Dendritic cell treated with granulocyte-macrophage colony-stimulating factor and Interleukin-4, amounts not matched to agents 40 ng/mL and 50 ng/mL, for 4 days (primary cell): ENCODE data around the gene CITED2.
A peak's percentile ranks its signal among the peaks of the same experiment; 100 is the strongest.

Experiments used
- H3K27ac Mint-ChIP-seq: one replicate; pipeline ENCODE4 v1.8.0; 2022; ENCODE audit warnings: mild to moderate bottlenecking, mixed read lengths
- H3K27me3 Mint-ChIP-seq: one replicate; pipeline ENCODE4 v1.8.0; 2022; ENCODE audit warnings: mild to moderate bottlenecking, mixed read lengths
- H3K36me3 Mint-ChIP-seq: one replicate; pipeline ENCODE4 v1.8.0; 2022; ENCODE audit warnings: low read depth, mixed read lengths
- H3K4me1 Mint-ChIP-seq: one replicate; pipeline ENCODE4 v1.8.0; 2022; ENCODE audit warnings: low read depth, mixed read lengths
- H3K4me3 Mint-ChIP-seq: one replicate; pipeline ENCODE4 v1.8.0; 2022; ENCODE audit warnings: mild to moderate bottlenecking, moderate library complexity, mixed read lengths
- H3K9me3 Mint-ChIP-seq: one replicate; pipeline ENCODE4 v1.8.0; 2022; ENCODE audit warnings: mixed read lengths
- intact Hi-C: fragments of 100-400 bp; cut with micrococcal nuclease; formaldehyde crosslinking; loops from one replicate; pipeline ENCODE4 v1.15.0; 2022

CITED2 gene

GRCh38 chr6:139395891-139396301 is 21.4 kb upstream of the CITED2 start:
- no peaks in the 10 kb centered on the region for H3K9me3 Mint-ChIP-seq
- intact Hi-C loops, result no loop called here
- no peak overlapping the region for H3K4me3 Mint-ChIP-seq
- no peaks in the 10 kb centered on the region for H3K36me3 Mint-ChIP-seq
- peaks cover 28% of the 10 kb centered on the region for H3K4me1 Mint-ChIP-seq
- peak overlapping the region; percentile 46 for H3K27ac Mint-ChIP-seq
- no peaks in the 10 kb centered on the region for H3K27me3 Mint-ChIP-seq

- Mint-ChIP-seq H3K4me3 (no peak overlapping the region), H3K4me1 (peaks cover 28% of the 10 kb centered on the region), H3K9me3 (no peaks in the 10 kb centered on the region), H3K27me3 (no peaks in the 10 kb centered on the region), H3K27ac (no peak overlapping the region), H3K36me3 (no peaks in the 10 kb centered on the region)
- intact Hi-C loops, result no loop called here
Observed at GRCh38 chr6:139395371-139395770, 20.9 kb upstream of the CITED2 start.

GRCh38 chr6:139394027-139394649 is 19.7 kb upstream of the CITED2 start:
- H3K9me3 Mint-ChIP-seq, result no peaks in the 10 kb centered on the region

GRCh38 chr6:139392794-139393193 is 18.3 kb upstream of the CITED2 start:
- H3K9me3 Mint-ChIP-seq, result no peaks in the 10 kb centered on the region
- intact Hi-C loops, result no loop called here
- peaks cover 28% of the 10 kb centered on the region for H3K4me1 Mint-ChIP-seq
- H3K36me3 Mint-ChIP-seq, result no peaks in the 10 kb centered on the region
- H3K4me3 Mint-ChIP-seq, result no peak overlapping the region
- no peaks in the 10 kb centered on the region for H3K27me3 Mint-ChIP-seq
- peak overlapping the region; percentile 51 for H3K27ac Mint-ChIP-seq

More at GRCh38 chr6:139394027-139394649, 19.7 kb upstream of the CITED2 start:
- Mint-ChIP-seq H3K4me3 (no peak overlapping the region), H3K27ac (peak overlapping the region; percentile 51), H3K36me3 (no peaks in the 10 kb centered on the region), H3K4me1 (peaks cover 28% of the 10 kb centered on the region), H3K27me3 (no peaks in the 10 kb centered on the region)
- intact Hi-C loops, result no loop called here

GRCh38 chr6:139391709-139392108 is 17.3 kb upstream of the CITED2 start:
- H3K4me3 Mint-ChIP-seq, result no peak overlapping the region
- H3K4me1 Mint-ChIP-seq, result peaks cover 28% of the 10 kb centered on the region
- intact Hi-C loops, result no loop called here
- H3K36me3 Mint-ChIP-seq, result no peaks in the 10 kb centered on the region
- no peaks in the 10 kb centered on the region for H3K27me3 Mint-ChIP-seq
- H3K9me3 Mint-ChIP-seq, result no peaks in the 10 kb centered on the region
- peak overlapping the region; percentile 67 for H3K27ac Mint-ChIP-seq

GRCh38 chr6:139390447-139390846 is 16.0 kb upstream of the CITED2 start:
- no peak overlapping the region for H3K4me3 Mint-ChIP-seq
- peak overlapping the region; percentile 32 for H3K27ac Mint-ChIP-seq

GRCh38 chr6:139388384-139388783 is 13.9 kb upstream of the CITED2 start:
- Mint-ChIP-seq H3K4me1 (peaks cover 17% of the 10 kb centered on the region), H3K9me3 (no peaks in the 10 kb centered on the region), H3K27me3 (no peaks in the 10 kb centered on the region), H3K4me3 (no peak overlapping the region), H3K36me3 (no peaks in the 10 kb centered on the region), H3K27ac (no peak overlapping the region)
- intact Hi-C loops, result no loop called here

More at GRCh38 chr6:139390447-139390846, 16.0 kb upstream of the CITED2 start:
- intact Hi-C loops, result no loop called here
- H3K36me3 Mint-ChIP-seq, result no peaks in the 10 kb centered on the region
- H3K9me3 Mint-ChIP-seq, result no peaks in the 10 kb centered on the region
- peaks cover 28% of the 10 kb centered on the region for H3K4me1 Mint-ChIP-seq
- no peaks in the 10 kb centered on the region for H3K27me3 Mint-ChIP-seq

GRCh38 chr6:139386404-139386803 is 12.0 kb upstream of the CITED2 start:
- H3K9me3 Mint-ChIP-seq, result no peaks in the 10 kb centered on the region
- H3K4me1 Mint-ChIP-seq, result no peaks in the 10 kb centered on the region
- H3K27ac Mint-ChIP-seq, result no peak overlapping the region
- no peaks in the 10 kb centered on the region for H3K36me3 Mint-ChIP-seq
- H3K4me3 Mint-ChIP-seq, result no peak overlapping the region
- H3K27me3 Mint-ChIP-seq, result no peaks in the 10 kb centered on the region
- intact Hi-C loops, result no loop called here

GRCh38 chr6:139381216-139381865 is 6.9 kb upstream of the CITED2 start:
- Mint-ChIP-seq H3K36me3 (no peaks in the 10 kb centered on the region), H3K4me1 (peaks cover 33% of the 10 kb centered on the region), H3K27ac (no peak overlapping the region), H3K9me3 (no peaks in the 10 kb centered on the region), H3K27me3 (no peaks in the 10 kb centered on the region), H3K4me3 (no peak overlapping the region)
- intact Hi-C loops, result no loop called here

GRCh38 chr6:139380611-139381010 is 6.2 kb upstream of the CITED2 start:
- Mint-ChIP-seq H3K9me3 (no peaks in the 10 kb centered on the region), H3K27ac (no peak overlapping the region), H3K27me3 (no peaks in the 10 kb centered on the region), H3K4me1 (peaks cover 38% of the 10 kb centered on the region), H3K36me3 (peaks cover 3% of the 10 kb centered on the region), H3K4me3 (no peak overlapping the region)
- intact Hi-C loops, result no loop called here

GRCh38 chr6:139380168-139380567 is 5.7 kb upstream of the CITED2 start:
- no peak overlapping the region for H3K4me3 Mint-ChIP-seq
- no peaks in the 10 kb centered on the region for H3K27me3 Mint-ChIP-seq
- intact Hi-C loops, result no loop called here
- H3K27ac Mint-ChIP-seq, result no peak overlapping the region
- no peaks in the 10 kb centered on the region for H3K9me3 Mint-ChIP-seq
- peaks cover 7% of the 10 kb centered on the region for H3K36me3 Mint-ChIP-seq
- peaks cover 38% of the 10 kb centered on the region for H3K4me1 Mint-ChIP-seq

- Mint-ChIP-seq H3K27me3 (no peaks in the 10 kb centered on the region), H3K27ac (no peak overlapping the region), H3K9me3 (no peaks in the 10 kb centered on the region), H3K36me3 (peaks cover 20% of the 10 kb centered on the region), H3K4me3 (no peak overlapping the region), H3K4me1 (peaks cover 38% of the 10 kb centered on the region)
- intact Hi-C loops, result loop anchor here (10.0 kb wide), 1 partner anchor 96 kb away; no protein-coding TSS in a partner anchor
Observed at GRCh38 chr6:139378882-139379341, 4.5 kb upstream of the CITED2 start.

- H3K4me3 Mint-ChIP-seq, result no peak overlapping the region
- H3K4me1 Mint-ChIP-seq, result peaks cover 38% of the 10 kb centered on the region
- H3K9me3 Mint-ChIP-seq, result no peaks in the 10 kb centered on the region
- no peaks in the 10 kb centered on the region for H3K27me3 Mint-ChIP-seq
- H3K27ac Mint-ChIP-seq, result no peak overlapping the region
- peaks cover 26% of the 10 kb centered on the region for H3K36me3 Mint-ChIP-seq
- intact Hi-C loops, result loop anchor here (10.0 kb wide), 1 partner anchor 97 kb away; no protein-coding TSS in a partner anchor
Observed at GRCh38 chr6:139378226-139378625, 3.8 kb upstream of the CITED2 start.

GRCh38 chr6:139376604-139377218 is 2.3 kb upstream of the CITED2 start:
- intact Hi-C loops, result loop anchor here (10.0 kb wide), 1 partner anchor 98 kb away; no protein-coding TSS in a partner anchor
- Mint-ChIP-seq H3K27me3 (no peaks in the 10 kb centered on the region), H3K27ac (peak overlapping the region; percentile 100), H3K4me1 (peaks cover 38% of the 10 kb centered on the region), H3K9me3 (no peaks in the 10 kb centered on the region), H3K4me3 (peak overlapping the region; percentile 99), H3K36me3 (peaks cover 42% of the 10 kb centered on the region)
